Middle frontal gyrus (tissue), 1 donor: ENCODE results near the gene SLC10A7.

Source experiments
- DNase-seq: peaks from one replicate; pipeline ENCODE4 v3.0.0-alpha.2; 2015; ENCODE audit warnings: low spot score; ENCODE audit errors: extremely low spot score

The SLC10A7 gene

GRCh38 chr4:146495269-146495668 is 26.5 kb downstream of the SLC10A7 start:
- no peak for DNase-seq

GRCh38 chr4:146494143-146494542 is 27.6 kb downstream of the SLC10A7 start:
- no peak for DNase-seq

DNA sequence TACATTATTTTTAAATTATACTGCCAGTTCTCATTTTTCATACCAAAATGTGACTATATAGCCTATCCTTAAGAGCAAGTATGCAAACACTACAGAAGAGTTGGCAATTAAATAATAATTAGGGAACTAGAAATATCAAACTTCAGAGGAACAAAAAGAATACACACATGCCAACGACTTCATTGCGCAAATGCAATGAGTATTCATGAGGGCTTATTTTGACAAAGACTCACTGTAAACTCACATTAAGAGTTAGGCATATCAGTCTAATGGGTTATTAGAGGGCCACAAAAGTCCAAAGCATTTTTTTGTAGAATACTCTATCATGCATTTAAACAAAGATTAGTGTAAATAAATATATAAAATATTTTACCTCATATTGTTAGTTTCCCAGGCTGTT is 31.6 kb downstream of the SLC10A7 start:
- no peak for DNase-seq

DNA sequence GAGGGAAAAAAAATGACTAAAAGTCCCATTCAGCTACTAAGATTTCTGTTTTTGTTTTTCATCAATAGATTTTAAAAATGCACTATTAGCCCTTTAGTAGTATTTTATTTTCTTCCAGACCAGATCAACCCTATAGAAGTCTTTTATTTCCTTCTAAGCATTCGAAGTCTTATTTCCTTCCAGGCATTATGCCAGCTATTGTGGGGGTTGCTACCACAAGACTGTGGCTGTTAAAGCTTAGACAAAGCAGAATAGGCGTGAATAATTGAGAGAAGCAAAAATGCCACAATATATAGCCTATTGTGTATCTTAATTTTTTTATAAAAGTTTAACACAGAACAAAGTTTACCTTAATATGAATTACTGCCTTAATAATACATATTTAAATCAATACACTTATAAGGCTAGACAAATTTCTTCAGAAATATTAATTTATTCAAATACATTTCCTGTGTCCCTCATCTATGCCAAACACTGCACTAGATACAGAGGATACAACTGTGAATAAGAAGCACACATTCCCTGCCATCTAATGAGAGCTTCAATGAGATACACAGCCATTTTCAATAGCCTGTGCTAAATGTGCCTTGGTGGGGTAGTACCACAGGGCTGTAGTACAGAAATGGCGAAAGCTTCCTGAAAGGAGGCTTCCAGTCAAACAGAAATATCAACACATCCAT is 33.1 kb downstream of the SLC10A7 start:
- no peak for DNase-seq

- no peak for DNase-seq
These were observed 35.2 kb downstream of the SLC10A7 start for GRCh38 chr4:146486565-146486964.

- no peak for DNase-seq
These were observed 35.8 kb downstream of the SLC10A7 start for GRCh38 chr4:146485968-146486367.

GRCh38 chr4:146482788-146483187 is 39.0 kb downstream of the SLC10A7 start:
- DNase-seq: no peak

DNA sequence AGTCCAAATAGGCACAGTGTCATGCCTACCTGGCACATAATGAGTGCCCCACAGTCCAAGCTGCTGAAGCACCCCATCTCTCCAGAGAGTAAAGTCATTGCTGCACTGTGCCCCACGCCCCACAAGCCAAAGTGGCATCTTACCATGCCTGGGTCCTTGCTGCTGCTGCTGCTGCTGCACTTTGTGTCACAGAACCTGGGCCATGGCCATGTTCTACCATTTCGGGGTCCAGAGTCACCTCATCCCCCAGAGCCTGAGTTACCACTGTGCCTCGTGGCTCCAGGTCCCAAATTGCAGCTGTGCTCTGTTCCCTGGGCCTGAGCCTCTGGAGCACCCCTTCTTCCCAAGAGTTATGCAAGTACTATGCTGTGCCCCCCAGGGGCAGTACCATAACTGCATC is 40.5 kb downstream of the SLC10A7 start:
- no peak for DNase-seq

- no peak for DNase-seq
These were observed 43.7 kb downstream of the SLC10A7 start for GRCh38 chr4:146478009-146478408.

GRCh38 chr4:146477054-146477453 is 44.7 kb downstream of the SLC10A7 start:
- DNase-seq: no peak

GRCh38 chr4:146472404-146472803 is 49.3 kb downstream of the SLC10A7 start:
- no peak for DNase-seq

GRCh38 chr4:146470604-146471003 is 51.1 kb downstream of the SLC10A7 start:
- DNase-seq: no peak

- DNase-seq: no peak
These were observed 52.7 kb downstream of the SLC10A7 start for GRCh38 chr4:146469022-146469421.

- DNase-seq: no peak
These were observed 56.1 kb downstream of the SLC10A7 start for GRCh38 chr4:146465628-146466027.

DNA sequence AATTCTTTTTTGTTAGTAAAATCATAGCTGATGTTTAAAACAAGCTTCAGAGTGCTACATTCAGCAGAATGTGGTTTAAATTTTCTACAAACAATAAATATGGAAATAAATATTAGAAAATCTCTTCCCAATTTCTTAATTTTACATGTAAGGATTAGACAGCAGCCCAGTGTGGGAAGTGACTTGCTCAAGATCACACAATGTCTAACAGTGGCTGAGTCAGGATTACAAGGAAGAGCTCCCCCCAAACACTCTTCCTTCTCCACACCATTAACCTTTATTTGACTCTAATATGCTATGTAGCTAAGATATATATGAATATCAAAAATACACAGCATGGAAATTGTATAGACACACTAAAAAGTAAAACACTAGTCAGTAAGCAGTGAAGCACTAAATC is 59.5 kb downstream of the SLC10A7 start:
- DNase-seq: no peak

DNA sequence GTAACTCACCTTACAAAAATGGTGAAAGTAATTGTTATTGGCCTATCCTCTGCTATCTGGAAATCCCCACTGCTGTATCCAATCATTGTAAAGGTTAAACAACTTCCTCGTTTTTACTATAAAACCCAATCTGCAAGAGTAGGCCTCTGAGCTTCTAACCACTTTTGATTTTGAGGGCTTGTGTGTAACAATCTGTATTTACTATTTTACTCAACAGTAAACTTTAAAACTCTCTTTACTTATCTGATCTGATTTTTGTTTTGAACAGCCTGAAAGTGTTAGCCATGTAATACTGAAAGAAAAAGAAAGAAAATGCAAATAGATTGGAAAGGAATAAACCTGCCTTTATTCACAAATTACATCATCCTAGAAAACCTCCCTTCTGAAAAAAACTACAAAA is 63.1 kb downstream of the SLC10A7 start:
- DNase-seq: no peak

DNA sequence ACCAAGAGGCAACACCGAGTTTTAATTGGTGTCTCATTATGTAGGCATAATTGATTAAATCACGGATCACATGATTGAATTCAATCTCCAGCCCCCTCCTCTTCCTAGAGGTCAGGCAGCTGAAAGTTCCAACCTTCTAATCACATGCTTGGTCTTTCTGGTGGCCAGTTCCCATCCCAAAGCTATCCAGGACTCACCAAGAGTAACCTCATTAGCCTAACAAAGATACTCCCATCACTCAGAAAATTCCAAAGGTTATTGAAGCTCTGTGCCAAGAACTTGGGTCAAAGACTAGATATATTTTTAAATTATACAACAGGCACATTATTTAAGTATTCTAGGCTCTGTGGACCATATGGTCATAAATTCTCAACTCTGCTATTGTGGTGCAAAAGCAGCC is 65.1 kb downstream of the SLC10A7 start:
- no peak for DNase-seq

DNA sequence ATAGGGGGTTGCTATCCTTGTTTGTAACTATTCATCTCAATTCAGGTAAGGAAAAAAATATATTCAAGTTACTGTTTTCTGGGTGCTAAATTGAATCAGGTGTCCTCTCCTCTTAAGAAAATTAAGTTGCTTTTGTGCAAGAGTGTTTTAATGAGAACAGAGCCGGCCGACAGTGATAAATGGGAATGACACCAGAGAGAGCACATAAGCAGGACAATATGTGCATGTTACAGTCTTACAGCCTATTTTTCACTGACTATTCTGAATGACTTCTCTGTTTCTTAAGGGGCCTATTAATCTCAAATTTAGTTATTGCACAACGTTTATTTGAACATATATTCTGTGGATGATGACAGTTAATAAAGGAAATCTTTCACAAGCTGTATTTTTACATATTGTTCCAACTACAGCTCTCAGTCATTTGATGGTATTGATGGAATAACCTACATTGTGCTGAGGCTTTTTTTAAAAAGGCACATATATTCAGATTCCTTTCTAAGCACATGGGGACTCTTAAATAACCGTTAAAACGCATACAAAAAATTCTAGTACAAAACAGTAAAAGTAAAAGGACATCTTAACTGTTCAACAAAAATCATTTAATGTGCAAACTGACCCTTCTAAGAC is 68.4 kb downstream of the SLC10A7 start:
- no peak for DNase-seq

DNA sequence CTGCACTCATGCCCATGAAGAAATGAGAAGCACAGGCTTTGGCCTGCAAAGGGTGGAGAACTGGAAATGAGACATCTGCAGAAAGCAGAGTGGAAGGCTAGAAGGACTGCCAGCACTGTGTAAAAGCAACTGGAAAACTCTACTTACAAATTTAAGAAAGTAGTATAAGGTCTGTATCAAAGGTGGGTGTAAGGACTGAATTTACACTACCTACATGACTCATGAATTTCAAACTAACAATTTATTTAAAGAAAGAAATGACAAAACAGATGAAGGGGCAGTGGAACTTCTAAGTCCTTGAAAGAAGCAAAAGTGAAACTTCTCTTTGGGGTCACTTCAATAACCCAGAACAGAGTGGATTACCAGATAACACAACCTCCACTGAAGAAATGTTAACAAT is 71.2 kb downstream of the SLC10A7 start:
- no peak for DNase-seq

GRCh38 chr4:146446555-146446954 is 75.2 kb downstream of the SLC10A7 start:
- DNase-seq: no peak

GRCh38 chr4:146445198-146446150 is 76.3 kb downstream of the SLC10A7 start:
- no peak for DNase-seq

DNA sequence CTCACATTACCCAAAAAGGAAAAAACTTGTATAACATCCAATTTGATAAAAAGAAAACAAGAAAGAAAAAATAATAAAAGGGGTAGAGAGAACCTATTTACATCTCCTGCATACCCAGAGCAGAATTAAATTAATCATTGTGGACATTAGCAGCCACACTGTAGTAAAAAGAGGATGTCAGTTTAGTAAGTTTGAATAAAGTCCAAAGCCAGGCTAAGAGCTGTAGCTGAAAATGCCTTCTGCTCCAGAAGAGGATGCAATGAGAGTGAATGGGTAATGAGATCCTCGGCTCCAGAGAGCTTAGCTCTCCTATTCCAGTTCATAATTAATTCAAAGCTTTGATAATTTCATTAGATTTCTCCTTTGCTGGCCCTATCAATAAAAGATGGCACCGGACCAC is 78.2 kb downstream of the SLC10A7 start:
- DNase-seq: no peak
